ENCODE data around the gene ADARB1.

GRCh38 chr21:45048968-45049367 lies 25.4 kb upstream of the ADARB1 start:
- TF ChIP-seq CTCF (conservative IDR thresholded peaks at IDR 0.05; ENCODE audit: low read depth, low read length), result no peak
- TF ChIP-seq EZH2 (IDR thresholded peaks at IDR 0.05; ENCODE audit: borderline replicate concordance, low read depth, low read length, poor library complexity, severe bottlenecking), result no peak
